IPS-15b (cell line): ENCODE measurements around the gene C19orf47.
A peak's percentile ranks its signal among the peaks of the same experiment; 100 is the strongest.

Source experiments
- H3K27me3 ChIP-seq: one replicate; pipeline ENCODE4 v1.6.1; 2013; ENCODE audit warnings: low read length; ENCODE audit not compliant: control insufficient read depth, insufficient read depth
- H3K36me3 ChIP-seq: one replicate; pipeline ENCODE4 v1.6.1; 2013; ENCODE audit warnings: low read length; ENCODE audit not compliant: control insufficient read depth, insufficient read depth
- H3K4me1 ChIP-seq: one replicate; pipeline ENCODE4 v1.6.1; 2013; ENCODE audit warnings: mild to moderate bottlenecking, low read length; ENCODE audit not compliant: control insufficient read depth, insufficient read depth
- H3K4me3 ChIP-seq: one replicate; pipeline ENCODE4 v1.5.1; 2013; ENCODE audit warnings: low read depth, low read length
- H3K9ac ChIP-seq: one replicate; pipeline ENCODE4 v1.6.1; 2013; ENCODE audit warnings: low read depth, mild to moderate bottlenecking, low read length
- H3K9me3 ChIP-seq: one replicate; pipeline ENCODE4 v1.6.1; 2013; ENCODE audit warnings: mild to moderate bottlenecking, low read length; ENCODE audit not compliant: control insufficient read depth, insufficient read depth

Gene C19orf47

DNA sequence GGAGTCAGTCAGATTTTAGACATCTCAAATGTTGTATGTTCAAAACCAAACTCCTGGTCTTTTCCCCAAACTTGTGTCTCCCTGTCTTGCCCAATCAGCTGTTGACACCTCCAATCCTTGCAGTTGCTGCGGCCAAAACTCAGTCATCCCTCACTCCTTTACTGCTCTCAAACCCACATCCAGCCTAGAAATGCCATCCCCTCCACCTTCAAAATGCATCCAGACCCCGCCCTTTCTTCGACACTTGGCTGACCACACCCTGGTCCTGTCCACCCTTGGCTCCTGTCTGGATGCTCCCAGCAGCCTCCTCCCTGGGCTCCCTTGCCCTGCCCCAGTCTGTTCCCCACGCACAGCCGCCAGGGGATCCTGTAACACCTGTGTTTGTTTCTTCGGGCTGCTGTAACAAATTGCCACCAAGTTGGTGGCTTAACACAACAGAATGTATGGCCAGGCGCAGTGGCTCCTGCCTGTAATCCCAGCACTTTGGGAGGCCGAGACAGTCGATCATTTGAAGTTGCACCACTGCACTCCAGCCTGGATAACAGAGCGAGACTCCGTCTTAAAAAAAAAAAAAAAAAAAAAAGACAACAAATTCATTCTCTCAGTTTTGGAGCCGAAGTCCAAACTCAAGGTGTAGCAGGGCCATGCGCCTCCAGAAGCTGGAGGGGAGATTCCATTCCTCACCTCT lies 12.0 kb upstream of the C19orf47 start:
- Histone ChIP-seq H3K9me3 (no peaks in the 10 kb centered on the region), H3K27me3 (no peaks in the 10 kb centered on the region), H3K36me3 (no peaks in the 10 kb centered on the region), H3K4me1 (peaks cover 1% of the 10 kb centered on the region), H3K4me3 (no peak overlapping the region), H3K9ac (no peak overlapping the region)

- H3K4me3 ChIP-seq = no peak overlapping the region
- H3K4me1 ChIP-seq = no peaks in the 10 kb centered on the region
- H3K27me3 ChIP-seq = no peaks in the 10 kb centered on the region
- no peaks in the 10 kb centered on the region for H3K36me3 ChIP-seq
- H3K9ac ChIP-seq = no peak overlapping the region
- H3K9me3 ChIP-seq = no peaks in the 10 kb centered on the region
Measured at GRCh38 chr19:40358773-40359172, 10.6 kb upstream of the C19orf47 start.

GRCh38 chr19:40357640-40358039 lies 9.4 kb upstream of the C19orf47 start:
- H3K36me3 ChIP-seq = no peaks in the 10 kb centered on the region
- H3K9ac ChIP-seq = no peak overlapping the region
- H3K4me1 ChIP-seq = no peaks in the 10 kb centered on the region
- H3K27me3 ChIP-seq = no peaks in the 10 kb centered on the region
- no peak overlapping the region for H3K4me3 ChIP-seq
- H3K9me3 ChIP-seq = no peaks in the 10 kb centered on the region

GRCh38 chr19:40356681-40357595 lies 8.7 kb upstream of the C19orf47 start:
- no peaks in the 10 kb centered on the region for H3K36me3 ChIP-seq
- no peaks in the 10 kb centered on the region for H3K9me3 ChIP-seq
- no peak overlapping the region for H3K9ac ChIP-seq
- H3K27me3 ChIP-seq = no peaks in the 10 kb centered on the region
- no peak overlapping the region for H3K4me3 ChIP-seq
- H3K4me1 ChIP-seq = no peaks in the 10 kb centered on the region

DNA sequence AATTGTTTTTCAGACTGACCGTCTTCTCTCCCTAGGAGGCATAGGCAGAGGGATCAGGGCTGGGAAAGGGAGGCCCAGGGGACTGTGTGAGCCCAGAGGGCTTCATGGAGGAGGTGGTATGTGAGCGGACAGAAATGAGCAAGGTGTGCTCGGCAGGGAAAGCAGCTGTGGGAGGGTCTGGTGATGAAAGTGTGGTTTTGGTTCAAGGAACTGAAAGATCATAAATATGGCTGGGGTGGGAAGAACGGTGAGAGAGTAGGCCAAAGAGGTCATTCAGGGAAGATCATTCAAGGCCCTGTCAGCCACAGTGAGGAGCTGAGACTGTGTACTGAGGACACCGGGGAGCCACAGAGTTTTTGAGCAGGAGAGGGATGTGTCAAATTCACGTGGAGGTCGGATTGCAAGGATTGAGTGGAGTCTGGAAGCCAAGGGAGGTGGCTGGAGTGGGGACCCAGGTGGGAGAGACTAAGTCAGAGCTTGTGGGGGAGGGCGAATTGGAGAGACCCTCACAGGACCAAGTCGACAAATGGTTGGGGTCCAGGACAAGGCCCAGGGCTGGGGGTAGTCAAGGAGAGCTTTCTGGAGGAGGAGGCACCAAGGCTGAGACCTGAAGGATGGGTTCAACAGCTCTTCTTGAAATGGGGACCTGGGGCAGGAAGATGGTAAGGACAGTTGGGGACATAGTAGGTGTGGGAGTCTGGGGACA lies 7.9 kb upstream of the C19orf47 start:
- no peaks in the 10 kb centered on the region for H3K27me3 ChIP-seq
- H3K36me3 ChIP-seq = no peaks in the 10 kb centered on the region
- no peak overlapping the region for H3K9ac ChIP-seq
- H3K4me1 ChIP-seq = no peaks in the 10 kb centered on the region
- H3K9me3 ChIP-seq = no peaks in the 10 kb centered on the region
- no peak overlapping the region for H3K4me3 ChIP-seq

GRCh38 chr19:40348961-40349507 lies 837 bp upstream of the C19orf47 start:
- H3K4me3 ChIP-seq = peak overlapping the region; percentile 59
- no peaks in the 10 kb centered on the region for H3K9me3 ChIP-seq
- peak overlapping the region; percentile 55 for H3K9ac ChIP-seq

DNA sequence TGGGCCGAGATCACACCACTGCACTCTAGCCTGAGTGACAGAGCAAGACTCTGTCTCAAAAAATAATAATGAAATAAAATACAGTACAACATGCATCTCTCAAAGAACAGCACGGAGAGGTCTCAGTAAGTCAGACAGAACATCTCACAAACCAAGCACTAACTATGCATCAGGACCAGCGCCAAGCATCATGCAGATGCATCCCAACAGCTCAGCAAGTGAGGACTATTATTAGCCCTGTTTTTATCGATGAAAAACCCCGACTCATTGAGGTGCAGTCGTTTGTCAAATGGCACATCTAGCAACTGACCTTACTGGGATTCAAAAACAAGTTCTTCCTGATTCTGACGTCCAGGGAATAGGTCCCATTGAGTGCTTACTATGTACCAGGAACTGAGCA lies 3.8 kb downstream of the C19orf47 start:
- Histone ChIP-seq H3K4me1 (no peaks in the 10 kb centered on the region), H3K36me3 (no peaks in the 10 kb centered on the region), H3K9ac (no peak overlapping the region), H3K27me3 (no peaks in the 10 kb centered on the region), H3K4me3 (no peak overlapping the region), H3K9me3 (no peaks in the 10 kb centered on the region)

More at GRCh38 chr19:40348961-40349507, 837 bp upstream of the C19orf47 start:
- Histone ChIP-seq H3K27me3 (no peaks in the 10 kb centered on the region), H3K4me1 (no peaks in the 10 kb centered on the region), H3K36me3 (no peaks in the 10 kb centered on the region)

GRCh38 chr19:40342644-40343311 lies 5.4 kb downstream of the C19orf47 start:
- no peaks in the 10 kb centered on the region for H3K36me3 ChIP-seq
- no peaks in the 10 kb centered on the region for H3K27me3 ChIP-seq
- no peak overlapping the region for H3K9ac ChIP-seq
- H3K4me3 ChIP-seq = no peak overlapping the region
- no peaks in the 10 kb centered on the region for H3K9me3 ChIP-seq
- H3K4me1 ChIP-seq = no peaks in the 10 kb centered on the region

GRCh38 chr19:40341601-40342482 lies 6.4 kb downstream of the C19orf47 start:
- Histone ChIP-seq H3K27me3 (no peaks in the 10 kb centered on the region), H3K9me3 (no peaks in the 10 kb centered on the region), H3K9ac (no peak overlapping the region), H3K36me3 (no peaks in the 10 kb centered on the region), H3K4me1 (no peaks in the 10 kb centered on the region), H3K4me3 (no peak overlapping the region)

DNA sequence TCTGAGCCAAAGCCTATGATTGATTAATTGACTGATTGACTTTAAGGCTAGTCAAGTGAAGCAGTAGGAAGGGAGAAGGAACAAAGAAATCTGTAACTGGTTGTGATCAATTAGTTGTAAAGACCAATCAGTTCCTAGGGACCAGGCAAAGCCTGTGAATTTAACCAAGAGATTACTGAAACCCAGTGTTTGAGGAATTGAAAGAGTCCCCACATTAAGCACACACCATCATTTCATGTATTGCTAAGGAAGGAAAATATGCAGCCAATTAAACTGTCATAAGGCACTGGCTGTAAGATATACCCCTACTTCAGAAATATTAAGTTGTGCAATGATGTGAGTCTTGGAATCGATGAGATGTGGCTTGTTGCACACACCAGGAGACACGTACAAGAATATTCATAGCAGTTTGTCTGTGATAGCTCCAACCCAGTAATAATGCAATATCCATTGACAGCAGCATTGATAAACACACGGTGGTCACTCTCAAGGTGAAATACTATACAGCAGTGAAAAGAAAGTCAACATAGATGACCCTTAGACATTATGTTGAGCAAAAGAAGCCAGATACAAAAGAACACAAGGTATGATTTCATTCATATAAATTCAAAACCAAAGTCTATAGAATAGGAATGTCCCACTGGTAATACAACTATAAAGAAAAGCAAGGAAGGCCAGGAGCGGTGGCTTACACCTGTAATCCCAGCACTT lies 9.0 kb downstream of the C19orf47 start:
- Histone ChIP-seq H3K4me1 (no peaks in the 10 kb centered on the region), H3K9ac (no peak overlapping the region), H3K36me3 (peaks cover 14% of the 10 kb centered on the region), H3K9me3 (no peaks in the 10 kb centered on the region), H3K4me3 (no peak overlapping the region), H3K27me3 (no peaks in the 10 kb centered on the region)
